HCT116 (cell line): ENCODE measurements around the gene OAS2. TPM values are rescaled to one million over a fixed set of nuclear protein-coding genes. Genes with fewer than 3 reads are reported as not detected.

Source experiments
- ATAC-seq: fragments of 200-7000 bp; cut with Tn5 transposase; 2 replicates; pipeline ENCODE4 v1.9.1; 2020; ENCODE audit warnings: mild to moderate bottlenecking, moderate library complexity
- BruUV-seq: library from RNA; stranded (reverse); fragments of 400-500 nt; replicated peaks from 2 replicates; lab custom pipeline; 2021; lab: Mats Ljungman, UMichigan
- CTCF ChIA-PET: fragments of 300-600 bp; sonication (Branson Sonifier 250); formaldehyde crosslinking; loops from one replicate; lab custom pipeline; 2021; ENCODE audit warnings: antibody characterized with exemption; lab: Charles Lee
- POLR2A ChIA-PET: fragments of 300-600, 350-600 bp; sonication (Branson Sonifier 250); formaldehyde crosslinking; loops from one replicate; lab custom pipeline; 2021; ENCODE audit warnings: antibody characterized with exemption; lab: Charles Lee
- RAD21 ChIA-PET, 2 experiments: fragments of 300-600 bp; sonication (Branson Sonifier 250); formaldehyde crosslinking; loops; one replicate each; lab custom pipeline; 2023; ENCODE audit warnings: low total read pairs in 2 of 2; ENCODE audit not compliant: uncharacterized antibody in 2 of 2, unreplicated experiment in 2 of 2, low non-redundant PET in 1 of 2; lab: Charles Lee
- DNase-seq: peaks from one replicate; pipeline ENCODE4 v3.0.0-alpha.2; 2010; ENCODE audit warnings: low read depth, low spot score
- H2AFZ ChIP-seq: fragments of 200-600 bp; shearing (Covaris generic), sonication (generic); 2 replicates; pipeline ENCODE4 v1.6.1; 2017; ENCODE audit warnings: low read depth, mixed run types, mixed read lengths, antibody characterized with exemption, low read length; ENCODE audit not compliant: poor library complexity, severe bottlenecking
- H3K27ac ChIP-seq: 2 replicates; pipeline ENCODE4 v1.5.1; 2012; ENCODE audit warnings: low read depth, low read length
- H3K27me3 ChIP-seq: fragments of 200-600 bp; sonication (generic); 2 replicates; pipeline ENCODE4 v1.6.1; 2016; ENCODE audit warnings: mixed run types, low read length, mixed read lengths; ENCODE audit not compliant: insufficient read depth
- H3K36me3 ChIP-seq, 2 experiments: fragments of 200-500 bp in 1 of 2; fragments of 200-600 bp in 1 of 2; sonication (Bioruptor generic) in 1 of 2; sonication (generic) in 1 of 2; 2 replicates each; pipeline versions ENCODE4 v1.5.1 to v1.6.1; 2014 to 2016; ENCODE audit warnings: low read length in 2 of 2, inconsistent platforms in 1 of 2, mixed read lengths in 1 of 2, mixed run types in 1 of 2; ENCODE audit not compliant: insufficient read depth in 2 of 2, control insufficient read depth in 1 of 2
- H3K4me1 ChIP-seq, 2 experiments: fragments of 200-600 bp in 1 of 2; sonication (generic) in 1 of 2; 2 replicates each; pipeline versions ENCODE4 v1.5.1 to v1.6.1; 2012 to 2017; ENCODE audit warnings: low read length in 2 of 2, inconsistent platforms in 1 of 2, mild to moderate bottlenecking in 1 of 2, mixed read lengths in 1 of 2, mixed run types in 1 of 2, moderate library complexity in 1 of 2; ENCODE audit not compliant: insufficient read depth in 2 of 2, control insufficient read depth in 1 of 2
- H3K4me2 ChIP-seq: fragments of 200-600 bp; sonication (generic); 2 replicates; pipeline ENCODE4 v1.6.1; 2017; ENCODE audit warnings: mixed run types, low read length, mixed read lengths
- H3K4me3 ChIP-seq, 2 experiments: fragments of 200-600 bp in 1 of 2; sonication (generic) in 1 of 2; replicated peaks in 1 of 2; 2 replicates each; pipeline ENCODE4 v1.5.1; 2011 to 2016; ENCODE audit warnings: low read length in 2 of 2, control low read depth in 1 of 2, low read depth in 1 of 2, mild to moderate bottlenecking in 1 of 2, mixed read lengths in 1 of 2, mixed run types in 1 of 2
- H3K79me2 ChIP-seq: fragments of 200-600 bp; sonication (generic); 2 replicates; pipeline ENCODE4 v1.6.1; 2017; ENCODE audit warnings: mild to moderate bottlenecking, mixed run types, low read length, moderate library complexity, mixed read lengths; ENCODE audit not compliant: insufficient read depth
- H3K9ac ChIP-seq: fragments of 200-600 bp; sonication (generic); 2 replicates; pipeline ENCODE4 v1.6.1; 2016; ENCODE audit warnings: low read length, mixed read lengths
- H3K9me2 ChIP-seq: fragments of 200-600 bp; sonication (generic), shearing (Covaris generic); 2 replicates; pipeline ENCODE4 v1.6.1; 2017; ENCODE audit warnings: mixed run types, mild to moderate bottlenecking, moderate library complexity; ENCODE audit not compliant: insufficient read depth
- H3K9me3 ChIP-seq, 2 experiments: fragments of 200-500 bp in 1 of 2; fragments of 200-600 bp in 1 of 2; sonication (Bioruptor generic) in 1 of 2; sonication (generic) in 1 of 2; 2 replicates each; pipeline ENCODE4 v1.6.1; 2014 to 2017; ENCODE audit warnings: low read length in 2 of 2, mixed read lengths in 2 of 2, inconsistent platforms in 1 of 2, low read depth in 1 of 2, mild to moderate bottlenecking in 1 of 2, mixed run types in 1 of 2, moderate library complexity in 1 of 2; ENCODE audit not compliant: control insufficient read depth in 1 of 2, insufficient read depth in 1 of 2
- H4K20me1 ChIP-seq: fragments of 200-600 bp; sonication (generic), shearing (Covaris generic); 2 replicates; pipeline ENCODE4 v1.6.1; 2017; ENCODE audit warnings: mixed run types, mild to moderate bottlenecking, moderate library complexity; ENCODE audit not compliant: insufficient read depth
- CEBPB ChIP-seq: IDR thresholded peaks from 2 replicates; pipeline ENCODE4 v1.6.1; 2012; ENCODE audit warnings: low read depth
- EGR1 ChIP-seq: IDR thresholded peaks from 2 replicates; pipeline ENCODE4 v1.6.1; 2012; ENCODE audit warnings: low read depth
- ELF1 ChIP-seq: IDR thresholded peaks from 2 replicates; pipeline ENCODE4 v1.6.1; 2012; ENCODE audit warnings: low read depth, borderline replicate concordance
- EZH2 ChIP-seq: fragments of 200-600 bp; sonication (generic); IDR thresholded peaks from 2 replicates; pipeline ENCODE4 v1.6.1; 2017; ENCODE audit warnings: antibody characterized with exemption, mixed run types
- JUND ChIP-seq: IDR thresholded peaks from 2 replicates; pipeline ENCODE4 v1.6.1; 2012
- POLR2A ChIP-seq: IDR thresholded peaks from 2 replicates; pipeline ENCODE4 v1.7.0; 2011; ENCODE audit warnings: borderline replicate concordance; ENCODE audit not compliant: insufficient read depth, insufficient read length; ENCODE audit errors: extremely low read depth
- POLR2AphosphoS5 ChIP-seq: IDR thresholded peaks from 2 replicates; pipeline ENCODE4 v1.6.1; 2011; ENCODE audit warnings: mild to moderate bottlenecking, low read depth, low read length, moderate library complexity
- SIN3A ChIP-seq: IDR thresholded peaks from 2 replicates; pipeline ENCODE4 v1.6.1; 2012; ENCODE audit warnings: low read depth
- SP1 ChIP-seq: IDR thresholded peaks from 2 replicates; pipeline ENCODE4 v1.6.1; 2012; ENCODE audit warnings: low read depth
- SRF ChIP-seq: IDR thresholded peaks from 2 replicates; pipeline ENCODE4 v1.6.1; 2012; ENCODE audit warnings: low read depth
- TCF7L2 ChIP-seq: IDR thresholded peaks from 2 replicates; pipeline ENCODE4 v1.7.0; 2011; ENCODE audit warnings: borderline replicate concordance, inconsistent platforms; ENCODE audit not compliant: insufficient read depth, insufficient read length; ENCODE audit errors: extremely low read depth
- YY1 ChIP-seq: IDR thresholded peaks from 2 replicates; pipeline ENCODE4 v1.6.1; 2011; ENCODE audit warnings: low read length, low read depth, moderate library complexity, mild to moderate bottlenecking; ENCODE audit not compliant: insufficient replicate concordance; ENCODE audit errors: extremely low read depth
- ZFX ChIP-seq: fragments of 450-650 bp; IDR thresholded peaks from 2 replicates; pipeline ENCODE4 v1.6.1; 2017
- ZNF274 ChIP-seq: fragments of 200-500 bp; sonication (Bioruptor generic); IDR thresholded peaks from 2 replicates; pipeline ENCODE4 v1.6.1; 2014; ENCODE audit warnings: mild to moderate bottlenecking, low read depth, low read length, inconsistent platforms
- intact Hi-C: fragments of 100-400 bp; cut with micrococcal nuclease; formaldehyde crosslinking; loops from 2 replicates; pipeline ENCODE4 v1.10.0; 2022
- total RNA-seq: library from RNA; stranded (reverse); gene quantifications from one replicate; pipeline ENCODE4 v1.2.1, GENCODE V29; 2021; ENCODE audit not compliant: unreplicated experiment
- TF ChIP-seq, protein P1 (sequence below): IDR thresholded peaks from 2 replicates; pipeline ENCODE4 v1.6.1; 2012; ENCODE audit warnings: low read depth
- TF ChIP-seq, protein P2 (sequence below): IDR thresholded peaks from 2 replicates; pipeline ENCODE4 v1.6.1; 2011; ENCODE audit warnings: mild to moderate bottlenecking, low read length, moderate library complexity; ENCODE audit not compliant: insufficient replicate concordance; ENCODE audit errors: extremely low read depth

Gene OAS2
- total RNA-seq, 1 experiment from 2014 or later, result 0.30 TPM

DNA sequence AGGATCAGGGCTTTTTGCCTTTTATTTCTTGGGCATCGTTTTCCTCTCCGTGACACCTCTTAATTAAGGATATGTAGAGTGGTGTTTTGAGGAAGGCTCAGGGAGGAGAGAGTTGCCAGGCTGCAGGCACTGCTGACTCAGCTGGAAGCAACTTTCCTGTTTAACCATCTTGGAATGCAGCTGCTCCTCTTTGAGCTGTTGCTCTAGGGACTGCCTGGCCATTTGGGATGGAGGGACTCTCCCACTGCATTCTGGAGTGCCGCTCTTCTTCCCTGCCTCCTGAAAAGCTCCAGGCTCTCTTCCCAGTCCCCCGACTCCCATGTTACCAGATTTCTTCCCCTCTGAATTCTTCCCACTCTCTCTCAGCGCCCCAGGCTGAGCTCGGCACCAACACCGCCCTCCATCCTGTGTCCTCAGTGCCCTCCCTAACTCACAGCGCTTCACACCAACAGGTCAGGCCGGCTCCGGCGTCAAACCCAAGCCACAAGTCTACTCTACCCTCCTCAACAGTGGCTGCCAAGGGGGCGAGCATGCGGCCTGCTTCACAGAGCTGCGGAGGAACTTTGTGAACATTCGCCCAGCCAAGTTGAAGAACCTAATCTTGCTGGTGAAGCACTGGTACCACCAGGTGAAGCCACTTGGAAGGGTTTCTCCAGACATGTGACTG is 34.2 kb upstream of the OAS2 start:
- BruUV-seq, result no TSS peak
- CTCF ChIA-PET, result no interaction called here
- peaks cover 0 to 3% of the 10 kb centered on the region in 2 experiments; a peak in 2 of 4 replicates for H3K36me3 ChIP-seq
- RAD21 ChIA-PET, result no interaction called here
- no peaks in the 10 kb centered on the region; the same call in 1 of the 2 replicates for H3K79me2 ChIP-seq
- H3K4me3 ChIP-seq, result no peak overlapping the region
- no peaks in the 10 kb centered on the region for H4K20me1 ChIP-seq
- DNase-seq, result no peak
- H3K9ac ChIP-seq, result no peak overlapping the region
- H3K9me2 ChIP-seq, result no peaks in the 10 kb centered on the region
- intact Hi-C loops, result no loop called here
- H3K27ac ChIP-seq, result no peak overlapping the region
- H3K4me2 ChIP-seq, result no peak overlapping the region
- H3K27me3 ChIP-seq, result no peaks in the 10 kb centered on the region
- no peak overlapping the region for H2AFZ ChIP-seq
- H3K4me1 ChIP-seq, result peaks cover 1 to 2% of the 10 kb centered on the region in 2 experiments; a peak in 2 of 4 replicates
- no peak for ATAC-seq
- H3K9me3 ChIP-seq, result no peaks in the 10 kb centered on the region
- TF ChIP-seq YY1, result no peak
- no peak for TF ChIP-seq JUND
- no peak for TF ChIP-seq SIN3A
- POLR2A ChIA-PET, result no interaction called here

DNA sequence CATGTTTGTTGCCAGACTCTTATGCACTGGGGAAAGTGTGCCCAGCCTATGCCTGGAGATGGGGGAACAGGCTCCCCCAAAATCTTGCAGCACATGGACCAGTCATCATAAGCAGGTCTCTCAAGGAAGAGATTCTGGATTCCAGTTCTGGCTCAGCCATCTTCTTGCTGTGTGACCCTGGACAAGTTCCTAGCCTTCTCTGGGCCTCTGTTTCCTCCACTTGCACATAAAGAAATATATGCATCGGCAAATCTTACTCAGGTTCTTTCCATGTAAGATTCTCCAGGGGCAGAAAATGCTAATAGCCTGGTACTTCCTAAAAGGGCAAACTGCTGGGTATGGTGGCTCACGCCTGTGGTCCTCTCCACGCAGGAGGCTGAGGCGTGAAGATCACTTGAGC is 32.8 kb upstream of the OAS2 start:
- no peaks in the 10 kb centered on the region for H4K20me1 ChIP-seq
- no peak overlapping the region for H3K9ac ChIP-seq
- H3K27me3 ChIP-seq, result no peaks in the 10 kb centered on the region
- intact Hi-C loops, result no loop called here
- H3K9me2 ChIP-seq, result no peaks in the 10 kb centered on the region
- BruUV-seq, result no TSS peak
- H3K4me1 ChIP-seq, result no peaks in the 10 kb centered on the region
- CTCF ChIA-PET, result no interaction called here
- H3K9me3 ChIP-seq, result no peaks in the 10 kb centered on the region
- no peak overlapping the region for H2AFZ ChIP-seq
- TF ChIP-seq EGR1 (no peak), ELF1 (no peak), POLR2A (no peak), ZFX (no peak), ZNF274 (no peak), EZH2 (no peak), SP1 (no peak), JUND (no peak), TCF7L2 (no peak), CEBPB (no peak), SRF (no peak), YY1 (no peak), POLR2AphosphoS5 (no peak)
- TF ChIP-seq, protein P1, sequence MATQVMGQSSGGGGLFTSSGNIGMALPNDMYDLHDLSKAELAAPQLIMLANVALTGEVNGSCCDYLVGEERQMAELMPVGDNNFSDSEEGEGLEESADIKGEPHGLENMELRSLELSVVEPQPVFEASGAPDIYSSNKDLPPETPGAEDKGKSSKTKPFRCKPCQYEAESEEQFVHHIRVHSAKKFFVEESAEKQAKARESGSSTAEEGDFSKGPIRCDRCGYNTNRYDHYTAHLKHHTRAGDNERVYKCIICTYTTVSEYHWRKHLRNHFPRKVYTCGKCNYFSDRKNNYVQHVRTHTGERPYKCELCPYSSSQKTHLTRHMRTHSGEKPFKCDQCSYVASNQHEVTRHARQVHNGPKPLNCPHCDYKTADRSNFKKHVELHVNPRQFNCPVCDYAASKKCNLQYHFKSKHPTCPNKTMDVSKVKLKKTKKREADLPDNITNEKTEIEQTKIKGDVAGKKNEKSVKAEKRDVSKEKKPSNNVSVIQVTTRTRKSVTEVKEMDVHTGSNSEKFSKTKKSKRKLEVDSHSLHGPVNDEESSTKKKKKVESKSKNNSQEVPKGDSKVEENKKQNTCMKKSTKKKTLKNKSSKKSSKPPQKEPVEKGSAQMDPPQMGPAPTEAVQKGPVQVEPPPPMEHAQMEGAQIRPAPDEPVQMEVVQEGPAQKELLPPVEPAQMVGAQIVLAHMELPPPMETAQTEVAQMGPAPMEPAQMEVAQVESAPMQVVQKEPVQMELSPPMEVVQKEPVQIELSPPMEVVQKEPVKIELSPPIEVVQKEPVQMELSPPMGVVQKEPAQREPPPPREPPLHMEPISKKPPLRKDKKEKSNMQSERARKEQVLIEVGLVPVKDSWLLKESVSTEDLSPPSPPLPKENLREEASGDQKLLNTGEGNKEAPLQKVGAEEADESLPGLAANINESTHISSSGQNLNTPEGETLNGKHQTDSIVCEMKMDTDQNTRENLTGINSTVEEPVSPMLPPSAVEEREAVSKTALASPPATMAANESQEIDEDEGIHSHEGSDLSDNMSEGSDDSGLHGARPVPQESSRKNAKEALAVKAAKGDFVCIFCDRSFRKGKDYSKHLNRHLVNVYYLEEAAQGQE, result no peak
- TF ChIP-seq, protein P2, sequence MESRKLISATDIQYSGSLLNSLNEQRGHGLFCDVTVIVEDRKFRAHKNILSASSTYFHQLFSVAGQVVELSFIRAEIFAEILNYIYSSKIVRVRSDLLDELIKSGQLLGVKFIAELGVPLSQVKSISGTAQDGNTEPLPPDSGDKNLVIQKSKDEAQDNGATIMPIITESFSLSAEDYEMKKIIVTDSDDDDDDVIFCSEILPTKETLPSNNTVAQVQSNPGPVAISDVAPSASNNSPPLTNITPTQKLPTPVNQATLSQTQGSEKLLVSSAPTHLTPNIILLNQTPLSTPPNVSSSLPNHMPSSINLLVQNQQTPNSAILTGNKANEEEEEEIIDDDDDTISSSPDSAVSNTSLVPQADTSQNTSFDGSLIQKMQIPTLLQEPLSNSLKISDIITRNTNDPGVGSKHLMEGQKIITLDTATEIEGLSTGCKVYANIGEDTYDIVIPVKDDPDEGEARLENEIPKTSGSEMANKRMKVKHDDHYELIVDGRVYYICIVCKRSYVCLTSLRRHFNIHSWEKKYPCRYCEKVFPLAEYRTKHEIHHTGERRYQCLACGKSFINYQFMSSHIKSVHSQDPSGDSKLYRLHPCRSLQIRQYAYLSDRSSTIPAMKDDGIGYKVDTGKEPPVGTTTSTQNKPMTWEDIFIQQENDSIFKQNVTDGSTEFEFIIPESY, result no peak
- no peak overlapping the region for H3K4me3 ChIP-seq
- no peaks in the 10 kb centered on the region for H3K79me2 ChIP-seq
- RAD21 ChIA-PET, result no interaction called here
- POLR2A ChIA-PET, result no interaction called here
- DNase-seq, result no peak
- no peak for ATAC-seq
- no peak overlapping the region for H3K27ac ChIP-seq
- H3K4me2 ChIP-seq, result no peak overlapping the region
- H3K36me3 ChIP-seq, result peaks cover 0 to 3% of the 10 kb centered on the region in 2 experiments; a peak in 2 of 4 replicates
